Measurements from ENCODE around the gene NATD1.

- TF ChIP-seq, protein P1, sequence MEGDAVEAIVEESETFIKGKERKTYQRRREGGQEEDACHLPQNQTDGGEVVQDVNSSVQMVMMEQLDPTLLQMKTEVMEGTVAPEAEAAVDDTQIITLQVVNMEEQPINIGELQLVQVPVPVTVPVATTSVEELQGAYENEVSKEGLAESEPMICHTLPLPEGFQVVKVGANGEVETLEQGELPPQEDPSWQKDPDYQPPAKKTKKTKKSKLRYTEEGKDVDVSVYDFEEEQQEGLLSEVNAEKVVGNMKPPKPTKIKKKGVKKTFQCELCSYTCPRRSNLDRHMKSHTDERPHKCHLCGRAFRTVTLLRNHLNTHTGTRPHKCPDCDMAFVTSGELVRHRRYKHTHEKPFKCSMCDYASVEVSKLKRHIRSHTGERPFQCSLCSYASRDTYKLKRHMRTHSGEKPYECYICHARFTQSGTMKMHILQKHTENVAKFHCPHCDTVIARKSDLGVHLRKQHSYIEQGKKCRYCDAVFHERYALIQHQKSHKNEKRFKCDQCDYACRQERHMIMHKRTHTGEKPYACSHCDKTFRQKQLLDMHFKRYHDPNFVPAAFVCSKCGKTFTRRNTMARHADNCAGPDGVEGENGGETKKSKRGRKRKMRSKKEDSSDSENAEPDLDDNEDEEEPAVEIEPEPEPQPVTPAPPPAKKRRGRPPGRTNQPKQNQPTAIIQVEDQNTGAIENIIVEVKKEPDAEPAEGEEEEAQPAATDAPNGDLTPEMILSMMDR (conservative IDR thresholded peaks at IDR 0.05; ENCODE audit: low read depth, low read length) = no peak
- no peak for TF ChIP-seq EZH2 (IDR thresholded peaks at IDR 0.05; ENCODE audit: borderline replicate concordance, low read depth, low read length, poor library complexity, severe bottlenecking)
Measured at GRCh38 chr17:21300601-21301571, 47.7 kb upstream of the NATD1 start.
